ENCODE measurements around the gene LCE1E.

DNA sequence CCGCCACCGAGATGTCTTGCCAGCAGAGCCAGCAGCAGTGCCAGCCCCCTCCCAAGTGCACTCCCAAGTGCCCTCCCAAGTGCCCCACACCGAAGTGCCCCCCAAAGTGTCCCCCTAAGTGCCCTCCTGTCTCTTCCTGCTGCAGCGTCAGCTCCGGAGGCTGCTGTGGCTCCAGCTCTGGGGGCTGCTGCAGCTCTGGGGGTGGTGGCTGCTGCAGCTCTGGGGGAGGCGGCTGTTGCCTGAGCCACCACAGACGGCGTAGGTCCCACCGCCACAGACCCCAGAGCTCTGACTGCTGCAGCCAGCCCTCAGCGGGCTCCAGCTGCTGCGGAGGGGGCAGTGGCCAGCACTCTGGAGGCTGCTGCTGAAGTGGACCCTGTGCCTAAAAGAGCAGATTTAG lies 9.7 kb upstream of the LCE1E start:
- TF ChIP-seq, protein P1, sequence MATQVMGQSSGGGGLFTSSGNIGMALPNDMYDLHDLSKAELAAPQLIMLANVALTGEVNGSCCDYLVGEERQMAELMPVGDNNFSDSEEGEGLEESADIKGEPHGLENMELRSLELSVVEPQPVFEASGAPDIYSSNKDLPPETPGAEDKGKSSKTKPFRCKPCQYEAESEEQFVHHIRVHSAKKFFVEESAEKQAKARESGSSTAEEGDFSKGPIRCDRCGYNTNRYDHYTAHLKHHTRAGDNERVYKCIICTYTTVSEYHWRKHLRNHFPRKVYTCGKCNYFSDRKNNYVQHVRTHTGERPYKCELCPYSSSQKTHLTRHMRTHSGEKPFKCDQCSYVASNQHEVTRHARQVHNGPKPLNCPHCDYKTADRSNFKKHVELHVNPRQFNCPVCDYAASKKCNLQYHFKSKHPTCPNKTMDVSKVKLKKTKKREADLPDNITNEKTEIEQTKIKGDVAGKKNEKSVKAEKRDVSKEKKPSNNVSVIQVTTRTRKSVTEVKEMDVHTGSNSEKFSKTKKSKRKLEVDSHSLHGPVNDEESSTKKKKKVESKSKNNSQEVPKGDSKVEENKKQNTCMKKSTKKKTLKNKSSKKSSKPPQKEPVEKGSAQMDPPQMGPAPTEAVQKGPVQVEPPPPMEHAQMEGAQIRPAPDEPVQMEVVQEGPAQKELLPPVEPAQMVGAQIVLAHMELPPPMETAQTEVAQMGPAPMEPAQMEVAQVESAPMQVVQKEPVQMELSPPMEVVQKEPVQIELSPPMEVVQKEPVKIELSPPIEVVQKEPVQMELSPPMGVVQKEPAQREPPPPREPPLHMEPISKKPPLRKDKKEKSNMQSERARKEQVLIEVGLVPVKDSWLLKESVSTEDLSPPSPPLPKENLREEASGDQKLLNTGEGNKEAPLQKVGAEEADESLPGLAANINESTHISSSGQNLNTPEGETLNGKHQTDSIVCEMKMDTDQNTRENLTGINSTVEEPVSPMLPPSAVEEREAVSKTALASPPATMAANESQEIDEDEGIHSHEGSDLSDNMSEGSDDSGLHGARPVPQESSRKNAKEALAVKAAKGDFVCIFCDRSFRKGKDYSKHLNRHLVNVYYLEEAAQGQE (IDR thresholded peaks at IDR 0.05; ENCODE audit: low read depth, low read length) = no peak
- TF ChIP-seq SIX5 (IDR thresholded peaks at IDR 0.05; ENCODE audit: low read depth, low read length, severe bottlenecking) (no peak), FOS (IDR thresholded peaks at IDR 0.05; ENCODE audit: borderline replicate concordance, extremely low read depth, insufficient read length) (no peak), SUZ12 (IDR thresholded peaks at IDR 0.05; ENCODE audit: unreplicated experiment) (no peak), RAD51 (IDR thresholded peaks at IDR 0.05) (no peak), JUND (IDR thresholded peaks at IDR 0.05; ENCODE audit: low read depth, low read length) (no peak), ETV6 (conservative IDR thresholded peaks at IDR 0.05 in 1 of 2, IDR thresholded peaks at IDR 0.05 in 1 of 2; ENCODE audit: borderline replicate concordance in 1 of 2, low read depth in 1 of 2) (no peak)
- TF ChIP-seq, protein P2, sequence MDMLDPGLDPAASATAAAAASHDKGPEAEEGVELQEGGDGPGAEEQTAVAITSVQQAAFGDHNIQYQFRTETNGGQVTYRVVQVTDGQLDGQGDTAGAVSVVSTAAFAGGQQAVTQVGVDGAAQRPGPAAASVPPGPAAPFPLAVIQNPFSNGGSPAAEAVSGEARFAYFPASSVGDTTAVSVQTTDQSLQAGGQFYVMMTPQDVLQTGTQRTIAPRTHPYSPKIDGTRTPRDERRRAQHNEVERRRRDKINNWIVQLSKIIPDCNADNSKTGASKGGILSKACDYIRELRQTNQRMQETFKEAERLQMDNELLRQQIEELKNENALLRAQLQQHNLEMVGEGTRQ (IDR thresholded peaks at IDR 0.05; ENCODE audit: borderline replicate concordance, low read depth, low read length) = no peak
- TF ChIP-seq, protein P3, sequence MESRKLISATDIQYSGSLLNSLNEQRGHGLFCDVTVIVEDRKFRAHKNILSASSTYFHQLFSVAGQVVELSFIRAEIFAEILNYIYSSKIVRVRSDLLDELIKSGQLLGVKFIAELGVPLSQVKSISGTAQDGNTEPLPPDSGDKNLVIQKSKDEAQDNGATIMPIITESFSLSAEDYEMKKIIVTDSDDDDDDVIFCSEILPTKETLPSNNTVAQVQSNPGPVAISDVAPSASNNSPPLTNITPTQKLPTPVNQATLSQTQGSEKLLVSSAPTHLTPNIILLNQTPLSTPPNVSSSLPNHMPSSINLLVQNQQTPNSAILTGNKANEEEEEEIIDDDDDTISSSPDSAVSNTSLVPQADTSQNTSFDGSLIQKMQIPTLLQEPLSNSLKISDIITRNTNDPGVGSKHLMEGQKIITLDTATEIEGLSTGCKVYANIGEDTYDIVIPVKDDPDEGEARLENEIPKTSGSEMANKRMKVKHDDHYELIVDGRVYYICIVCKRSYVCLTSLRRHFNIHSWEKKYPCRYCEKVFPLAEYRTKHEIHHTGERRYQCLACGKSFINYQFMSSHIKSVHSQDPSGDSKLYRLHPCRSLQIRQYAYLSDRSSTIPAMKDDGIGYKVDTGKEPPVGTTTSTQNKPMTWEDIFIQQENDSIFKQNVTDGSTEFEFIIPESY (IDR thresholded peaks at IDR 0.05) = no peak
- TF ChIP-seq, protein P4, sequence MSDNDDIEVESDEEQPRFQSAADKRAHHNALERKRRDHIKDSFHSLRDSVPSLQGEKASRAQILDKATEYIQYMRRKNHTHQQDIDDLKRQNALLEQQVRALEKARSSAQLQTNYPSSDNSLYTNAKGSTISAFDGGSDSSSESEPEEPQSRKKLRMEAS (IDR thresholded peaks at IDR 0.05; ENCODE audit: low read depth, low read length) = no peak
- TF ChIP-seq, protein P5, sequence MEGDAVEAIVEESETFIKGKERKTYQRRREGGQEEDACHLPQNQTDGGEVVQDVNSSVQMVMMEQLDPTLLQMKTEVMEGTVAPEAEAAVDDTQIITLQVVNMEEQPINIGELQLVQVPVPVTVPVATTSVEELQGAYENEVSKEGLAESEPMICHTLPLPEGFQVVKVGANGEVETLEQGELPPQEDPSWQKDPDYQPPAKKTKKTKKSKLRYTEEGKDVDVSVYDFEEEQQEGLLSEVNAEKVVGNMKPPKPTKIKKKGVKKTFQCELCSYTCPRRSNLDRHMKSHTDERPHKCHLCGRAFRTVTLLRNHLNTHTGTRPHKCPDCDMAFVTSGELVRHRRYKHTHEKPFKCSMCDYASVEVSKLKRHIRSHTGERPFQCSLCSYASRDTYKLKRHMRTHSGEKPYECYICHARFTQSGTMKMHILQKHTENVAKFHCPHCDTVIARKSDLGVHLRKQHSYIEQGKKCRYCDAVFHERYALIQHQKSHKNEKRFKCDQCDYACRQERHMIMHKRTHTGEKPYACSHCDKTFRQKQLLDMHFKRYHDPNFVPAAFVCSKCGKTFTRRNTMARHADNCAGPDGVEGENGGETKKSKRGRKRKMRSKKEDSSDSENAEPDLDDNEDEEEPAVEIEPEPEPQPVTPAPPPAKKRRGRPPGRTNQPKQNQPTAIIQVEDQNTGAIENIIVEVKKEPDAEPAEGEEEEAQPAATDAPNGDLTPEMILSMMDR (IDR thresholded peaks at IDR 0.05 in 2 of 3, conservative IDR thresholded peaks at IDR 0.05 in 1 of 3; ENCODE audit: control insufficient read depth in 2 of 3, extremely low read depth in 1 of 3, insufficient read depth in 1 of 3, low read depth in 3 of 3, low read length in 3 of 3) = no peak
- TF ChIP-seq, protein P6, sequence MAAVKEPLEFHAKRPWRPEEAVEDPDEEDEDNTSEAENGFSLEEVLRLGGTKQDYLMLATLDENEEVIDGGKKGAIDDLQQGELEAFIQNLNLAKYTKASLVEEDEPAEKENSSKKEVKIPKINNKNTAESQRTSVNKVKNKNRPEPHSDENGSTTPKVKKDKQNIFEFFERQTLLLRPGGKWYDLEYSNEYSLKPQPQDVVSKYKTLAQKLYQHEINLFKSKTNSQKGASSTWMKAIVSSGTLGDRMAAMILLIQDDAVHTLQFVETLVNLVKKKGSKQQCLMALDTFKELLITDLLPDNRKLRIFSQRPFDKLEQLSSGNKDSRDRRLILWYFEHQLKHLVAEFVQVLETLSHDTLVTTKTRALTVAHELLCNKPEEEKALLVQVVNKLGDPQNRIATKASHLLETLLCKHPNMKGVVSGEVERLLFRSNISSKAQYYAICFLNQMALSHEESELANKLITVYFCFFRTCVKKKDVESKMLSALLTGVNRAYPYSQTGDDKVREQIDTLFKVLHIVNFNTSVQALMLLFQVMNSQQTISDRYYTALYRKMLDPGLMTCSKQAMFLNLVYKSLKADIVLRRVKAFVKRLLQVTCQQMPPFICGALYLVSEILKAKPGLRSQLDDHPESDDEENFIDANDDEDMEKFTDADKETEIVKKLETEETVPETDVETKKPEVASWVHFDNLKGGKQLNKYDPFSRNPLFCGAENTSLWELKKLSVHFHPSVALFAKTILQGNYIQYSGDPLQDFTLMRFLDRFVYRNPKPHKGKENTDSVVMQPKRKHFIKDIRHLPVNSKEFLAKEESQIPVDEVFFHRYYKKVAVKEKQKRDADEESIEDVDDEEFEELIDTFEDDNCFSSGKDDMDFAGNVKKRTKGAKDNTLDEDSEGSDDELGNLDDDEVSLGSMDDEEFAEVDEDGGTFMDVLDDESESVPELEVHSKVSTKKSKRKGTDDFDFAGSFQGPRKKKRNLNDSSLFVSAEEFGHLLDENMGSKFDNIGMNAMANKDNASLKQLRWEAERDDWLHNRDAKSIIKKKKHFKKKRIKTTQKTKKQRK (IDR thresholded peaks at IDR 0.05; ENCODE audit: low read depth, low read length) = no peak
